HG02870 (cell line): ENCODE data around the gene EIF1B.
A peak's percentile ranks its signal among the peaks of the same experiment; 100 is the strongest.
"Not testable (repeated sequence)": the region's sequence is repeated elsewhere in the genome, so short reads cannot be mapped to it uniquely, and the experiment has no call there.

Experiments
- ATAC-seq: cut with Tn5 transposase; IDR thresholded peaks from one replicate; pipeline ENCODE4 v1.9.1; 2021; ENCODE audit warnings: mild to moderate bottlenecking, moderate library complexity; ENCODE audit not compliant: unreplicated experiment

The EIF1B gene

GRCh38 chr3:40309418-40309924 lies at the start of gene EIF1B:
TSS of gene EIF1B (plus strand) at chr3:40309707. CDS start at chr3:40309942, 235 bp downstream.
- ATAC-seq, result peak; percentile 90

- ATAC-seq, result no peak
Observed at GRCh38 chr3:40262331-40262730, 47.2 kb upstream of the EIF1B start.

- no peak for ATAC-seq
Observed at GRCh38 chr3:40264451-40264850, 45.1 kb upstream of the EIF1B start.

GRCh38 chr3:40265181-40265580 lies 44.3 kb upstream of the EIF1B start:
- no peak for ATAC-seq

GRCh38 chr3:40267937-40268724 lies 41.4 kb upstream of the EIF1B start:
- ATAC-seq, result no peak

GRCh38 chr3:40268802-40269524 lies 40.5 kb upstream of the EIF1B start:
- ATAC-seq, result no peak

- ATAC-seq, result no peak
Observed at GRCh38 chr3:40278791-40279190, 30.7 kb upstream of the EIF1B start.

- no peak for ATAC-seq
Observed at GRCh38 chr3:40281995-40282394, 27.5 kb upstream of the EIF1B start.

GRCh38 chr3:40283057-40283456 lies 26.4 kb upstream of the EIF1B start:
- not testable (repeated sequence) for ATAC-seq

- ATAC-seq, result no peak
Observed at GRCh38 chr3:40287248-40287647, 22.3 kb upstream of the EIF1B start.

GRCh38 chr3:40290396-40290795 lies 19.1 kb upstream of the EIF1B start:
- ATAC-seq, result no peak

- no peak for ATAC-seq
Observed at GRCh38 chr3:40291471-40291870, 18.0 kb upstream of the EIF1B start.

- ATAC-seq, result no peak
Observed at GRCh38 chr3:40292637-40293349, 16.7 kb upstream of the EIF1B start.

- ATAC-seq, result no peak
Observed at GRCh38 chr3:40294434-40294833, 15.1 kb upstream of the EIF1B start.

- no peak for ATAC-seq
Observed at GRCh38 chr3:40298075-40298474, 11.4 kb upstream of the EIF1B start.

- no peak for ATAC-seq
Observed at GRCh38 chr3:40299130-40299720, 10.3 kb upstream of the EIF1B start.

- ATAC-seq, result no peak
Observed at GRCh38 chr3:40299721-40300335, 9.7 kb upstream of the EIF1B start.

GRCh38 chr3:40302784-40303183 lies 6.7 kb upstream of the EIF1B start:
- ATAC-seq, result no peak

GRCh38 chr3:40304352-40304751 lies 5.2 kb upstream of the EIF1B start:
- ATAC-seq, result no peak

- no peak for ATAC-seq
Observed at GRCh38 chr3:40306336-40306735, 3.2 kb upstream of the EIF1B start.

GRCh38 chr3:40307176-40307575 lies 2.3 kb upstream of the EIF1B start:
- ATAC-seq, result no peak
